KG1 (cell line): ENCODE measurements around the gene AKR1B15.
"Not testable (repeated sequence)": the region's sequence is repeated elsewhere in the genome, so short reads cannot be mapped to it uniquely, and the experiment has no call there.

Experiments
- DNase-seq: peaks from one replicate; lab custom pipeline; 2025; lab: John Stamatoyannopoulos, UW

AKR1B15 gene

DNA sequence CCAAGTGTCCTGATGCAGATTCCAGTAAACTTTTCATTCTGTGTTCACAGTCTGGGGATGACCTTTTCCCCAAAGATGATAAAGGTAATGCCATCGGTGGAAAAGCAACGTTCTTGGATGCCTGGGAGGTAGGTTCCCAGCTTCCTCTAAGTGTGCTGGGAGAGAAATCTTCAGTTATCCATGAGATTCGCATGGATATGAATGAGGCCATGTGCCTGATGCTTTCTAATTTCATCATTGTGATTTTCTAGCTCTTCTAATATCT, 16.0 kb upstream of the AKR1B15 start:
- no peak for DNase-seq

GRCh38 chr7:134533288-134533771, 15.6 kb upstream of the AKR1B15 start:
- no peak for DNase-seq

DNA sequence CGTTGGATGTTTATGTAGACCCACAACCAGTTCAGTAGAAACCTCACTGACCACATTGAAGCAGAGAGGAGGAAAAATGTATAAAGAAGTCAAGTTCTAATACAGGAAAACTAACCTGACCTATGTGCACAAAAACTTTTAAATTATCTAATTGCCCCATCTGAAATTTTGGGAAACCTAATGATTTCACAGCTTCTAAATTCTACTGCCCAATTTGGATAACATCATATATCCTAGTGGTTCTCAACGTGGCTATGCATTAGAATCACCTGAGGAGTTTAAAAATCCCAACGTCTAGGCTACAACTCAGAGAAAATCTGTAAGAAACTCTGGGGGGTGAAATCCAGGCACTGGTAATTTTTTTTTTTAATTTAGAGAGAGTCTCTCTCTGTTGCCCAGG, 14.3 kb upstream of the AKR1B15 start:
- DNase-seq: no peak

DNA sequence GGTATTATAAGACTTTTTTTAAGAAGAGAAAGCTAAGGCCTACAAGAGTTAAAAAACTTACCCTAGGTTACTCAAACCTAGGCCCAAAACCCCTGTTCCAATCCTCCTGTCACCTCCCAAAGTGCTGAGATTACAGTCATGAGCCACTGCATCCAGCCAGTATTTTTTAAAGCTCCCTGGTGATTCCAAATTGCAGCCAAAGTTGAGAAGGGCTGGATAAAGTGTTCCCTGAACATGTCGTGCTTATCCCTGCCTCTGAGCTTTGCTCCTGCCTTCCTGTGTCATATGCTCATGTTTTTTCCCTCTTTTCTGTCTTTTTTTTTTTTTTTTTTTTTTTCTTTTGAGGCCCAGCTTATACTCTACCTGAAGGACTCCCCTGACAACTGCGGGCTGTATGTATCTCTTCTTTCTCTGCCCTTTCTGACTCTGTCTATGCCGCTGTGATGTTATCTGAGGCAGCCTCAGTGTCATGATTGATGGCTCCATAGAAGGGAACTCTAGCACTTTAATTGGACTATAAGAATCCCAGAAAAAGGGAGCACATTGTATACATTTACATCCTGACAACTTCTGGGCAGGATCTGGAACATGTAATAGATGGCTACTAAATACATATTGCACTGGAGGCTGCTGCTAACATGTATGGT, 13.5 kb upstream of the AKR1B15 start:
- no peak for DNase-seq

DNA sequence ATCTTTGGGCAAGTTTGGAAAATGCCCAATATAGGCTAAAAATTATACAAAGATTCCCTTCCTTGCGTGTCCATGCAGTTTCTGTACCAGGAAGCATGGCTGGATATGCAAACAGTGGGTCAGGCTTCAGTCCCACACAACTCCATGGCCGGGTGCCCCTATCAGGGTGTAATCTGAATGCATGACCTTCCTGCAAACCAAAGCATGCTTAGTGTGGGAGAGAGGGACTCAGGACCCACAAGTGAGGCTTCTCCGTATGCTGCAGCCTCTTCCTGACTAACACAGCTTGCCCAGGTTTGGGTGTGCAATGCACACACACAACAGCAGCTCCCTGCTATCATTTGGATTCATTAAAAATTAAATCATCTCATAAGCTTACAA, 13.0 kb upstream of the AKR1B15 start:
- no peak for DNase-seq

- DNase-seq: not testable (repeated sequence)
Observed at GRCh38 chr7:134536558-134536957, 12.4 kb upstream of the AKR1B15 start.

GRCh38 chr7:134537273-134537781, 11.6 kb upstream of the AKR1B15 start:
- not testable (repeated sequence) for DNase-seq

- DNase-seq: no peak
Observed at GRCh38 chr7:134539380-134540004, 9.4 kb upstream of the AKR1B15 start.

- not testable (repeated sequence) for DNase-seq
Observed at GRCh38 chr7:134541501-134542194, 7.3 kb upstream of the AKR1B15 start.

DNA sequence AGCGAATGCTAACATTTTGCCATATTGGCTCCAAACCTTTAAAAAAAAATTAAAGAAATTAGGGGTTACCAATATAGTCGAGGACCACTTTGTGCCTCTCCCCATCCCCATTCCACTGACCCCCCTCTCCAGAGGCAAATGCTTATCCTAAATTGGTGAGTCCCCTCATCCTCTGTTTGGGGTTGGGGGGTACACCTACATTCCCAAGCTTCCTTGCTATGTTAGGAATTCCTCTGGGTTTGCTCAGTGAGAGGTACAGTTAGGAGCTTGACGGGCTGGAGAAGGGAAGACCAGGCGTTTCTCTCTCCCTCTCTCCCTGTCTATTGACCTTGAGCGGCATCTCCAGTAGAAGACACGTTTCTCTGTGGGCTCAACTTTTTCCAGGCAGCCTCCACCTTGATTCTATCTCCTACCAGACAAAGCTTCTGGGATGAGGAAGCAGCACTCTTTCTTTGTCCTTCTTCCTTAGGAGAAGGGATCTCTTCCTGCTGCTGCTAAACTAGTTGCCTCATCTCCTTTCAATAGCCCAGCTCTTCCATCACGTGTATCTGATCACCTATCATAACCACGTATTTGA, 6.6 kb upstream of the AKR1B15 start:
- DNase-seq: no peak

DNA sequence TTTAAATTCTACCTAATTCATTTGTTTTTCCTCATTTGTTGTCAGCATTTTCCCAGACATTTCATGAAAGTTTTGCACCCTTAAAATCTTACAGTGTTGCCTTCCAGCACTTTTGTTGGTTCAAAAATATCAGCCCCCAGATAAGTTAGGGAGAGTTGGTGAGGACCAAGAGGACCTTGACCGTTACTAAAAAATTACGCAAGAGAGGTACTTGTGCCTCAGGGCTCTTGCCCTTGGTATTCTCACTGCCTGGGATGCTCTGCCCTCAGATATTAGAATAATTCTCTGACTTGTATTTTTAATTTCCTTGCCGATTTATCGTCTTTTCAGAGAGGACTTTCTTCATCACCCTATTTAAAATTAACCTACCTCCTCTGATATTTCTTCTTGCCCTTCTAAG, 3.5 kb upstream of the AKR1B15 start:
- DNase-seq: no peak

GRCh38 chr7:134545918-134546317, 3.0 kb upstream of the AKR1B15 start:
- DNase-seq: no peak

GRCh38 chr7:134546955-134547354, 2.0 kb upstream of the AKR1B15 start:
- DNase-seq: no peak

DNA sequence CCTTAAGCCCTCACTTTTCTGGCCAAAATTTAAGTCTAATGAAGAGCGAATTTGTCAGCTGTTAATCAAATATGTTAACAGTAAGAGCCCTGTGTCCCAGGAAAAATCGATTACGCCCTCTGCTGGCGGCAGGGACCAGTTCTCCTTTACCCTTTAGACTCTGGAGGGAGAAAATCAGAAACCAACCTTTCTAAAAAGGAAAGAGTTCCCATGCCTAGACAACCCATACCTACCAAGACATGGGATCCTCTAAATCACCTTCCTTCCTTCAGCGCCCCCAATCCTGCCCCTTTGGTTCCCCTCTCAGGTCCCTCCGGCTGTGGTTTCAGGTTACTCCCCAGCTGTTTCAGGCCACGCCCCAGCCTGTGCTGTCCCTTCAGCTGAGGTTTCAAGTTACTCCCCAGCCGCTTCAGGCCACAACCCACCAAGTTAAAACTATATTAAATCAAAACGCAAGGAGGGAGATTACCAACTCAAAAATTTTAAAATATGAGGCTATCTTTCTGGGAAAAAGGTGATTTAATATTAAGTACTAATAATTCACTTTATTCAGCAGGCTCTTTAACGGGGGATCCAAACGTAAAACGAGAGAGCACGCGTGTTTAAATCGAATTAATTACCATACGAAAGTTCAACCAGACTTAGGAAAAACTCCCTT, 1.4 kb upstream of the AKR1B15 start:
- DNase-seq: no peak

GRCh38 chr7:134549366-134549765, 456 bp downstream of the AKR1B15 start:
- no peak for DNase-seq

DNA sequence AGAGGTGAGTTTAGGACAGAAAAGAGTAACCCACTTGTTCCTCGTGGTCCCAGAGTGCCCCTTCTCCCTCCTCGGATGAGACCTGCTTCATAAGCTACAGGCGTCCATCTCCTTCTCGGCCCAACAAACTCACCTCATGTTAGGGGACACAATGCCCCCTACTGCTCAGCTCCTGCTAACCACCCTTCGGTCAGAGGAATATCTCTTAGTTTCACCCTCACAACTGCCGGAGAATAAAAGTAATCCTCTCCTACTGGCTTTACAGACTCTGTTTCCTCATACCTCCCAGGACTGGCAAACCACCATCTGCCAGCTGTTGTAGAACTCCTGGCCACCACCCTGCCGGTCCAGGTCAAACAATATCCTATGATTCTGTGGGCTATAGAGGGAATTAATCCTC, 3.2 kb downstream of the AKR1B15 start:
- DNase-seq: no peak

- no peak for DNase-seq
Observed at GRCh38 chr7:134553976-134554375, 5.1 kb downstream of the AKR1B15 start.

DNA sequence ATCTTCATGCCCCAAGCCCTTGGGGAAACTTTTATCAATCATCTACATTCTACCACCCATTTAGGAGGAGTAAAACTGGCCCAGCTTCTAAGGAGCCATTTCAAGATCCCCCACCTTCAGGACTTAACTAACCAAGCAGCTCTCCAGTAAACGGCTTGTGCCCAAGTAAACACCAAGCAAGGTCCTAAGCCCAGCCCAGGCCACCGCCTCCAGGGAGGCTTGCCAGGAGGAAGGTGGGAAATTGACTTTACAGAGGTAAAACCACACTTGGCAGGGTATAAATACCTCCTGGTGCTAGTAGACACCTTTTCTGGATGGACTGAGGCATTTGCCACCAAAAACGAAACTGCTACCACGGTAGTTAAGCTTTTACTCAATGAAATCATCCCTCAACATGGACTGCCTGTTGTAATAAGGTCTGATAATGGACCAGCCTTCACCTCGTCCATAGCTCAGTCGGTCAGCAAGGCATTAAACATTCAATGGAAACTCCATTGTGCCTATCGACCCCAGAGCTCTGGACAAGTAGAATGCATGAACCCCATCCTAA, 5.6 kb downstream of the AKR1B15 start:
- no peak for DNase-seq

DNA sequence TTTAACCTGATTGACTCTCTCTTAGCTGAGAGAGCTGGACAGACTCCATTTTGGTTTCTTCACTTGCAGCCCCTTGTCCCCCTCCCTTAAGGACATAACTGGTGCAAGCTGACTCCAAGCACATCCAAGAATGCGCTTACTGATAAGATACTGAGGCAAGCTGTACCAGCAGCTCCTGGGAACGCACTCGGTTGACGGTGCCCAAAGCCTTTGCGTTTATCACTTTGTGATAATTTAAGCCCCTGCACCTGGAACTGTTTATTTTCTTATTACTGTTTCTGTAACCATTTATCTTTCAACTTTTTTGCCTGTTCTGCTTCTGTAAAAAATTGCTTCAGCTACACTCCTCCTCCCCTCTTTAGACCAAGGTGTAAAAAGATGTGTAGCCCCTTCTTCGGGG, 8.5 kb downstream of the AKR1B15 start:
- DNase-seq: no peak

DNA sequence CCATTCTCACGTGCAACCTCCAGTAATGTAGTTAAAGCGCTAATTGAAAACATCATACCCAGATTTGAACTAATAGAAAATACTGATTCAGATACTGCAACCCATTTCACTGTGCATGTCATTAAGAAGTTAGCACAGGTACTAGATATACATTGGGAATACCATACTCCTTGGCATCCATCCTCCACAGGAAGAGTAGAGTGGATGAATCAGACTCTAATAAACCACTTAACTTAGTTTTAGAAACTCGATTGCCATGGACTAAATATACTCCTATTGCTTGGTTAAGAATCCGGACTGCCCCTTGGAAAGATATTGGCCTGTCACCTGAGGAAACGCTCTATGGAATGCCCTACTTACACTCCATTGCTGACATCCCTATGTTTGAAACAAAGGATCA, 9.5 kb downstream of the AKR1B15 start:
- no peak for DNase-seq

DNA sequence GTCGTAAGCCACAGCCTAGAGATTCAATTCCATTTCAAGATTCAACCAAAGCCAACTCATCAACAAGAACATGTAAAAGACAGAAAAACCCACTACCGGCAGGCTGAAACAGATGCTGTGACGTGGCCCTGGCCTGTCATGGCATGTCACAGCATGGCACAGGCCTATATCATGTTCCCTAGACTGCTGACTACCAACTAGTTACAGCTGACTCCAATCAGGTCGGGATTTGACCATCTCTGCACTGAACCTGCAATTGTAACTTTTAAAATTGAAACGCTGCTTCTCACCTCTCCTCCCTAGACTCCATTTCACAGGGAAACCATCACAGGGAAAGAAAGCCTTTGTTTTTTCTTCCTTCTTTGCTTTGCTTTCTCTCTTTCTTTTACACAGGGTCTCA, 12.7 kb downstream of the AKR1B15 start:
- DNase-seq: not testable (repeated sequence)

DNA sequence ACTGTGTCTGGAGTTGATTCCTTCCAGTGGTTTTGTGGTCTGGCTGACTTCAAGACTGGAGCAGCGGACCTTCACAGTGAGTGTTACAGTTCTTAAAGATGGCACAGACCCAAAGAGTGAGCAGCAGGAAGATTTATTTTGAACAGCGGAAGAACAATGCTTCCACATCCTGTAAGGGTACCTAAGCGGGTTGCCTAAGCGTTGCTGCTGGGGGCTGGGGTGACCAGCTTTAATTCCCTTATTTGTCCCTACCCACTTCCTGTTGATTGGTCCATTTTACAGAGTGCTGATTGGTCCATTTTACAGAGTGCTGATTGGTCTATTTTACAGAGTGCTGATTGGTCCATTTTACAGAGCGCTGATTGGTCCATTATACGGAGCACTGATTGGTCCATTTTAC, 13.2 kb downstream of the AKR1B15 start:
- DNase-seq: no peak
